ENCODE measurements around the gene SLC10A7.
A peak's percentile ranks its signal among the peaks of the same experiment; 100 is the strongest.

SLC10A7 gene

DNA sequence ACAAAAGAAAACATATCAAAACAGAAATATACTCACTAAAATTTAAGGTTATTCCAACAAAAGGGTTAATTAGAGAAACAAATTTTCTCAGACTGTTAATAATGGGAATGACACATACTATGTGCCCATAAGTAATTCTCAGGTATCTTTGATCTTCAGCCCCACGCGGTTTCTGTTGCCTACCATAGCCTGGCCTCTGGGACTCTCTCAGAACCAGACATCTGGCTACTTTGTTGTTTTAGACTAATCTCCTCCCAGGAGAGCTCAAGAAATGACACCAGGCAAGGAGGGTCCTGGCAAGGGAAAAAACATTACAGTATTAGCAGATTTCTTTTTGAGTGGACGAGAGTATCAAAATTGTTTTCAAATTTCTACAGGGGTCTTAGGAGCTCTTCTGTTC lies 43.7 kb downstream of the SLC10A7 start:
- Histone ChIP-seq H3K4me1 (ENCODE audit: control insufficient read depth in 2 of 2, insufficient read depth in 2 of 2, low read length in 2 of 2) (no peaks in the 10 kb centered on the region), H3K9me3 (ENCODE audit: control insufficient read depth in 2 of 2, low read length in 2 of 2) (peaks cover 0 to 2% of the 10 kb centered on the region in 2 donors), H3K27ac (ENCODE audit: low read depth in 2 of 2, low read length in 2 of 2) (no peak overlapping the region), H3K27me3 (ENCODE audit: control insufficient read depth in 2 of 2, insufficient read depth in 2 of 2, low read length in 2 of 2) (no peaks in the 10 kb centered on the region), H3K9ac (ENCODE audit: low read depth in 1 of 2, low read length in 2 of 2) (no peak overlapping the region), H3K36me3 (ENCODE audit: control insufficient read depth in 2 of 2, insufficient read depth in 2 of 2, low read length in 2 of 2) (peaks cover 0 to 3% of the 10 kb centered on the region in 2 donors), H3K4me3 (ENCODE audit: low read length in 2 of 2) (no peak overlapping the region)

DNA sequence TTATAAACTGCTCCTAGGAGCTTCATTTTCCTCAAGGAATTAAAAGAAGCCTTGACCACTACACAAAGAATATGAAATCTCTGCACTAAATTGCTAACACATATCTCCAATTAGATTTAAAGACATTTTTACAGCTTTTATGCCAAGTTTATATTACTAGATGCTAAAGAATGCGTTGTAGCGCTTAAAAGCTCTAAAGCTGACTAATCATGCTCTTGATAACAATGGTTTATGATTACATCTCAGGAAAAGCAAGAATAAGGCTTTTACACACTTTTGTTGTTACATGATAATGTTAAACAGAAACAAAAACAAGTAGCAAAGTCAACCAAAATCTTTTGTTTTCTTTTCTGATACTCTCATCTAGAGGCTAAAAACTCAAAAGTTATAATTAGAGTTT lies 44.7 kb downstream of the SLC10A7 start:
- Histone ChIP-seq H3K36me3 (ENCODE audit: control insufficient read depth in 2 of 2, insufficient read depth in 2 of 2, low read length in 2 of 2) (no peaks in the 10 kb centered on the region), H3K27me3 (ENCODE audit: control insufficient read depth in 2 of 2, insufficient read depth in 2 of 2, low read length in 2 of 2) (no peaks in the 10 kb centered on the region), H3K4me1 (ENCODE audit: control insufficient read depth in 2 of 2, insufficient read depth in 2 of 2, low read length in 2 of 2) (no peaks in the 10 kb centered on the region), H3K4me3 (ENCODE audit: low read length in 2 of 2) (no peak overlapping the region), H3K27ac (ENCODE audit: low read depth in 2 of 2, low read length in 2 of 2) (no peak overlapping the region), H3K9ac (ENCODE audit: low read depth in 1 of 2, low read length in 2 of 2) (no peak overlapping the region), H3K9me3 (ENCODE audit: control insufficient read depth in 2 of 2, low read length in 2 of 2) (no peaks in the 10 kb centered on the region)

- Histone ChIP-seq H3K27ac (ENCODE audit: low read depth in 2 of 2, low read length in 2 of 2) (no peak overlapping the region), H3K9me3 (ENCODE audit: control insufficient read depth in 2 of 2, low read length in 2 of 2) (no peaks in the 10 kb centered on the region), H3K36me3 (ENCODE audit: control insufficient read depth in 2 of 2, insufficient read depth in 2 of 2, low read length in 2 of 2) (no peaks in the 10 kb centered on the region), H3K4me1 (ENCODE audit: control insufficient read depth in 2 of 2, insufficient read depth in 2 of 2, low read length in 2 of 2) (no peaks in the 10 kb centered on the region), H3K4me3 (ENCODE audit: low read length in 2 of 2) (no peak overlapping the region), H3K9ac (ENCODE audit: low read depth in 1 of 2, low read length in 2 of 2) (no peak overlapping the region), H3K27me3 (ENCODE audit: control insufficient read depth in 2 of 2, insufficient read depth in 2 of 2, low read length in 2 of 2) (no peaks in the 10 kb centered on the region)
Measured at GRCh38 chr4:146472404-146472803, 49.3 kb downstream of the SLC10A7 start.

- no peaks in the 10 kb centered on the region for H3K4me1 ChIP-seq (ENCODE audit: control insufficient read depth in 2 of 2, insufficient read depth in 2 of 2, low read length in 2 of 2)
- no peak overlapping the region for H3K27ac ChIP-seq (ENCODE audit: low read depth in 2 of 2, low read length in 2 of 2)
- no peaks in the 10 kb centered on the region for H3K9me3 ChIP-seq (ENCODE audit: control insufficient read depth in 2 of 2, low read length in 2 of 2)
- no peaks in the 10 kb centered on the region for H3K27me3 ChIP-seq (ENCODE audit: control insufficient read depth in 2 of 2, insufficient read depth in 2 of 2, low read length in 2 of 2)
- no peaks in the 10 kb centered on the region for H3K36me3 ChIP-seq (ENCODE audit: control insufficient read depth in 2 of 2, insufficient read depth in 2 of 2, low read length in 2 of 2)
- H3K4me3 ChIP-seq (ENCODE audit: low read length in 2 of 2) = no peak overlapping the region
- no peak overlapping the region for H3K9ac ChIP-seq (ENCODE audit: low read depth in 1 of 2, low read length in 2 of 2)
Measured at GRCh38 chr4:146470604-146471003, 51.1 kb downstream of the SLC10A7 start.

DNA sequence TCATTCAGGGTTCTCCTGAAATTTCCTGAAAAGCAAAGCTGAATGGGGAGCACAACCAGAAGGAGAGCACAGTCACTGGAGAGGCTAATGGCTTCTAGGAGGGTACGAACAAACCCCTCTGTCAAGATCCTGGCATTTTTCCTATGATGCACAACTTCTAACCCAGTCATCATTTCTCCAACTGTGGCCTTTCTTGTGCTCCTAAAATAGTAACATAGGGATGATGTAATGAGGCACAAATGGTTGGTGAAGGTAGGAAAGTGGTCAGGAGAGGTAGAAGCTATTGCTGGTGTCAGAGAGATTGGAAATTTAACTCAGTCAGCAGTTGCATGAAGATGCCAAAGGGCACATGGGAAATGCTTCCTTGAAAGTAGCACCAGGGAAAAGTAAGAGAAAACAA lies 52.7 kb downstream of the SLC10A7 start:
- no peaks in the 10 kb centered on the region for H3K9me3 ChIP-seq (ENCODE audit: control insufficient read depth in 2 of 2, low read length in 2 of 2)
- H3K4me1 ChIP-seq (ENCODE audit: control insufficient read depth in 2 of 2, insufficient read depth in 2 of 2, low read length in 2 of 2) = no peaks in the 10 kb centered on the region
- no peaks in the 10 kb centered on the region for H3K27me3 ChIP-seq (ENCODE audit: control insufficient read depth in 2 of 2, insufficient read depth in 2 of 2, low read length in 2 of 2)
- no peak overlapping the region for H3K9ac ChIP-seq (ENCODE audit: low read depth in 1 of 2, low read length in 2 of 2)
- H3K36me3 ChIP-seq (ENCODE audit: control insufficient read depth in 2 of 2, insufficient read depth in 2 of 2, low read length in 2 of 2) = no peaks in the 10 kb centered on the region
- H3K27ac ChIP-seq (ENCODE audit: low read depth in 2 of 2, low read length in 2 of 2) = no peak overlapping the region
- no peak overlapping the region for H3K4me3 ChIP-seq (ENCODE audit: low read length in 2 of 2)

- H3K36me3 ChIP-seq (ENCODE audit: control insufficient read depth in 2 of 2, insufficient read depth in 2 of 2, low read length in 2 of 2) = no peaks in the 10 kb centered on the region
- H3K27ac ChIP-seq (ENCODE audit: low read depth in 2 of 2, low read length in 2 of 2) = no peak overlapping the region
- H3K4me3 ChIP-seq (ENCODE audit: low read length in 2 of 2) = no peak overlapping the region
- H3K27me3 ChIP-seq (ENCODE audit: control insufficient read depth in 2 of 2, insufficient read depth in 2 of 2, low read length in 2 of 2) = no peaks in the 10 kb centered on the region
- H3K9ac ChIP-seq (ENCODE audit: low read depth in 1 of 2, low read length in 2 of 2) = no peak overlapping the region
- no peaks in the 10 kb centered on the region for H3K4me1 ChIP-seq (ENCODE audit: control insufficient read depth in 2 of 2, insufficient read depth in 2 of 2, low read length in 2 of 2)
- H3K9me3 ChIP-seq (ENCODE audit: control insufficient read depth in 2 of 2, low read length in 2 of 2) = no peaks in the 10 kb centered on the region
Measured at GRCh38 chr4:146465628-146466027, 56.1 kb downstream of the SLC10A7 start.

GRCh38 chr4:146462251-146462650 lies 59.5 kb downstream of the SLC10A7 start:
- Histone ChIP-seq H3K4me3 (ENCODE audit: low read length in 2 of 2) (no peak overlapping the region), H3K36me3 (ENCODE audit: control insufficient read depth in 2 of 2, insufficient read depth in 2 of 2, low read length in 2 of 2) (no peaks in the 10 kb centered on the region), H3K4me1 (ENCODE audit: control insufficient read depth in 2 of 2, insufficient read depth in 2 of 2, low read length in 2 of 2) (peaks cover 0 to 5% of the 10 kb centered on the region in 2 donors), H3K9me3 (ENCODE audit: control insufficient read depth in 2 of 2, low read length in 2 of 2) (no peaks in the 10 kb centered on the region), H3K27ac (ENCODE audit: low read depth in 2 of 2, low read length in 2 of 2) (no peak overlapping the region), H3K27me3 (ENCODE audit: control insufficient read depth in 2 of 2, insufficient read depth in 2 of 2, low read length in 2 of 2) (no peaks in the 10 kb centered on the region), H3K9ac (ENCODE audit: low read depth in 1 of 2, low read length in 2 of 2) (no peak overlapping the region)

DNA sequence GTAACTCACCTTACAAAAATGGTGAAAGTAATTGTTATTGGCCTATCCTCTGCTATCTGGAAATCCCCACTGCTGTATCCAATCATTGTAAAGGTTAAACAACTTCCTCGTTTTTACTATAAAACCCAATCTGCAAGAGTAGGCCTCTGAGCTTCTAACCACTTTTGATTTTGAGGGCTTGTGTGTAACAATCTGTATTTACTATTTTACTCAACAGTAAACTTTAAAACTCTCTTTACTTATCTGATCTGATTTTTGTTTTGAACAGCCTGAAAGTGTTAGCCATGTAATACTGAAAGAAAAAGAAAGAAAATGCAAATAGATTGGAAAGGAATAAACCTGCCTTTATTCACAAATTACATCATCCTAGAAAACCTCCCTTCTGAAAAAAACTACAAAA lies 63.1 kb downstream of the SLC10A7 start:
- no peak overlapping the region for H3K9ac ChIP-seq (ENCODE audit: low read depth in 1 of 2, low read length in 2 of 2)
- H3K4me3 ChIP-seq (ENCODE audit: low read length in 2 of 2) = no peak overlapping the region
- no peaks in the 10 kb centered on the region for H3K9me3 ChIP-seq (ENCODE audit: control insufficient read depth in 2 of 2, low read length in 2 of 2)
- H3K4me1 ChIP-seq (ENCODE audit: control insufficient read depth in 2 of 2, insufficient read depth in 2 of 2, low read length in 2 of 2) = peaks cover 0 to 5% of the 10 kb centered on the region in 2 donors
- no peak overlapping the region for H3K27ac ChIP-seq (ENCODE audit: low read depth in 2 of 2, low read length in 2 of 2)
- no peaks in the 10 kb centered on the region for H3K36me3 ChIP-seq (ENCODE audit: control insufficient read depth in 2 of 2, insufficient read depth in 2 of 2, low read length in 2 of 2)
- no peaks in the 10 kb centered on the region for H3K27me3 ChIP-seq (ENCODE audit: control insufficient read depth in 2 of 2, insufficient read depth in 2 of 2, low read length in 2 of 2)

GRCh38 chr4:146456681-146457080 lies 65.1 kb downstream of the SLC10A7 start:
- Histone ChIP-seq H3K9me3 (ENCODE audit: control insufficient read depth in 2 of 2, low read length in 2 of 2) (no peaks in the 10 kb centered on the region), H3K9ac (ENCODE audit: low read depth in 1 of 2, low read length in 2 of 2) (no peak overlapping the region), H3K4me3 (ENCODE audit: low read length in 2 of 2) (no peak overlapping the region), H3K27me3 (ENCODE audit: control insufficient read depth in 2 of 2, insufficient read depth in 2 of 2, low read length in 2 of 2) (no peaks in the 10 kb centered on the region), H3K36me3 (ENCODE audit: control insufficient read depth in 2 of 2, insufficient read depth in 2 of 2, low read length in 2 of 2) (no peaks in the 10 kb centered on the region), H3K27ac (ENCODE audit: low read depth in 2 of 2, low read length in 2 of 2) (no peak overlapping the region), H3K4me1 (ENCODE audit: control insufficient read depth in 2 of 2, insufficient read depth in 2 of 2, low read length in 2 of 2) (peaks cover 0 to 5% of the 10 kb centered on the region in 2 donors)

- no peak overlapping the region for H3K27ac ChIP-seq (ENCODE audit: low read depth in 2 of 2, low read length in 2 of 2)
- no peaks in the 10 kb centered on the region for H3K36me3 ChIP-seq (ENCODE audit: control insufficient read depth in 2 of 2, insufficient read depth in 2 of 2, low read length in 2 of 2)
- H3K27me3 ChIP-seq (ENCODE audit: control insufficient read depth in 2 of 2, insufficient read depth in 2 of 2, low read length in 2 of 2) = no peaks in the 10 kb centered on the region
- H3K9ac ChIP-seq (ENCODE audit: low read depth in 1 of 2, low read length in 2 of 2) = no peak overlapping the region
- H3K4me3 ChIP-seq (ENCODE audit: low read length in 2 of 2) = no peak overlapping the region
- H3K4me1 ChIP-seq (ENCODE audit: control insufficient read depth in 2 of 2, insufficient read depth in 2 of 2, low read length in 2 of 2) = peaks cover 0 to under 1% of the 10 kb centered on the region in 2 donors
- no peaks in the 10 kb centered on the region for H3K9me3 ChIP-seq (ENCODE audit: control insufficient read depth in 2 of 2, low read length in 2 of 2)
Measured at GRCh38 chr4:146453181-146453807, 68.4 kb downstream of the SLC10A7 start.

DNA sequence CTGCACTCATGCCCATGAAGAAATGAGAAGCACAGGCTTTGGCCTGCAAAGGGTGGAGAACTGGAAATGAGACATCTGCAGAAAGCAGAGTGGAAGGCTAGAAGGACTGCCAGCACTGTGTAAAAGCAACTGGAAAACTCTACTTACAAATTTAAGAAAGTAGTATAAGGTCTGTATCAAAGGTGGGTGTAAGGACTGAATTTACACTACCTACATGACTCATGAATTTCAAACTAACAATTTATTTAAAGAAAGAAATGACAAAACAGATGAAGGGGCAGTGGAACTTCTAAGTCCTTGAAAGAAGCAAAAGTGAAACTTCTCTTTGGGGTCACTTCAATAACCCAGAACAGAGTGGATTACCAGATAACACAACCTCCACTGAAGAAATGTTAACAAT lies 71.2 kb downstream of the SLC10A7 start:
- no peaks in the 10 kb centered on the region for H3K27me3 ChIP-seq (ENCODE audit: control insufficient read depth in 2 of 2, insufficient read depth in 2 of 2, low read length in 2 of 2)
- peak overlapping the region in 1 of 2 donors; percentile 21 for H3K4me3 ChIP-seq (ENCODE audit: low read length in 2 of 2)
- H3K9me3 ChIP-seq (ENCODE audit: control insufficient read depth in 2 of 2, low read length in 2 of 2) = no peaks in the 10 kb centered on the region
- H3K9ac ChIP-seq (ENCODE audit: low read depth in 1 of 2, low read length in 2 of 2) = no peak overlapping the region
- H3K4me1 ChIP-seq (ENCODE audit: control insufficient read depth in 2 of 2, insufficient read depth in 2 of 2, low read length in 2 of 2) = no peaks in the 10 kb centered on the region
- no peak overlapping the region for H3K27ac ChIP-seq (ENCODE audit: low read depth in 2 of 2, low read length in 2 of 2)
- no peaks in the 10 kb centered on the region for H3K36me3 ChIP-seq (ENCODE audit: control insufficient read depth in 2 of 2, insufficient read depth in 2 of 2, low read length in 2 of 2)
